Lower lobe of right lung (tissue), 2 donors: ENCODE results near the gene C16orf78. TPM values are rescaled to one million over a fixed set of nuclear protein-coding genes. Genes with fewer than 3 reads are reported as not detected.
A peak's percentile ranks its signal among the peaks of the same experiment; 100 is the strongest.

Experiments used
- ATAC-seq, 2 donors: fragments of 200-7000 bp; cut with Tn5 transposase; one replicate each; pipeline ENCODE4 v1.9.1; 2020 to 2022; ENCODE audit warnings: mild to moderate bottlenecking in 2 of 2, moderate library complexity in 2 of 2
- DNase-seq: peaks from one replicate; pipeline ENCODE4 v3.0.0-alpha.2; 2020
- H3K27ac ChIP-seq: fragments of 200-600 bp; one replicate; pipeline ENCODE4 v1.8.0; 2022
- H3K27me3 ChIP-seq: fragments of 200-600 bp; one replicate; pipeline ENCODE4 v1.8.0; 2022; ENCODE audit warnings: low read depth
- H3K36me3 ChIP-seq: fragments of 200-600 bp; one replicate; pipeline ENCODE4 v1.8.0; 2022; ENCODE audit warnings: mild to moderate bottlenecking
- H3K4me1 ChIP-seq: fragments of 200-600 bp; one replicate; pipeline ENCODE4 v1.8.0; 2022
- H3K4me3 ChIP-seq: fragments of 200-600 bp; one replicate; pipeline ENCODE4 v1.8.0; 2022; ENCODE audit warnings: mild to moderate bottlenecking
- H3K9me3 ChIP-seq: fragments of 200-600 bp; one replicate; pipeline ENCODE4 v1.8.0; 2022
- intact Hi-C: fragments of 100-400 bp; cut with DNase I; formaldehyde crosslinking; loops from one replicate; pipeline ENCODE4 v1.11.0; 2022
- total RNA-seq: library from RNA; stranded (reverse); fragmentation: NEBNext Ultra II Directional; extraction: Animal tissue kit (Norgen Biotek cat#: 25700); gene quantifications from one replicate; pipeline ENCODE4 v1.2.1, GENCODE V29; 2021
- TF ChIP-seq, protein P1 (sequence below): fragments of 200-600 bp; IDR thresholded peaks from one replicate; pipeline ENCODE4 v1.8.0; 2022; ENCODE audit warnings: antibody characterized with exemption, mild to moderate bottlenecking
- donor health status: DM: no; HTN: yes; CAD: no; lungs with severe emphysema.

The C16orf78 gene
- total RNA-seq, 1 donor from 2014 or later, result not detected

- Histone ChIP-seq H3K9me3 (peaks cover 4% of the 10 kb centered on the region), H3K27me3 (no peaks in the 10 kb centered on the region), H3K27ac (no peak overlapping the region), H3K4me3 (no peak overlapping the region), H3K36me3 (no peaks in the 10 kb centered on the region), H3K4me1 (peaks cover 8% of the 10 kb centered on the region)
- TF ChIP-seq, protein P1, sequence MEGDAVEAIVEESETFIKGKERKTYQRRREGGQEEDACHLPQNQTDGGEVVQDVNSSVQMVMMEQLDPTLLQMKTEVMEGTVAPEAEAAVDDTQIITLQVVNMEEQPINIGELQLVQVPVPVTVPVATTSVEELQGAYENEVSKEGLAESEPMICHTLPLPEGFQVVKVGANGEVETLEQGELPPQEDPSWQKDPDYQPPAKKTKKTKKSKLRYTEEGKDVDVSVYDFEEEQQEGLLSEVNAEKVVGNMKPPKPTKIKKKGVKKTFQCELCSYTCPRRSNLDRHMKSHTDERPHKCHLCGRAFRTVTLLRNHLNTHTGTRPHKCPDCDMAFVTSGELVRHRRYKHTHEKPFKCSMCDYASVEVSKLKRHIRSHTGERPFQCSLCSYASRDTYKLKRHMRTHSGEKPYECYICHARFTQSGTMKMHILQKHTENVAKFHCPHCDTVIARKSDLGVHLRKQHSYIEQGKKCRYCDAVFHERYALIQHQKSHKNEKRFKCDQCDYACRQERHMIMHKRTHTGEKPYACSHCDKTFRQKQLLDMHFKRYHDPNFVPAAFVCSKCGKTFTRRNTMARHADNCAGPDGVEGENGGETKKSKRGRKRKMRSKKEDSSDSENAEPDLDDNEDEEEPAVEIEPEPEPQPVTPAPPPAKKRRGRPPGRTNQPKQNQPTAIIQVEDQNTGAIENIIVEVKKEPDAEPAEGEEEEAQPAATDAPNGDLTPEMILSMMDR, result no peak
- intact Hi-C loops, result no loop called here
- no peak for DNase-seq
- ATAC-seq, result no peak
Measured at GRCh38 chr16:49405530-49405929, 31.9 kb downstream of the C16orf78 start.

- no peak overlapping the region for H3K4me3 ChIP-seq
- DNase-seq (peak; percentile 84), ATAC-seq (peak; percentile 93)
- no peak overlapping the region for H3K27ac ChIP-seq
- TF ChIP-seq, protein P1, result peak; percentile 93
- intact Hi-C loops, result no loop called here
- H3K9me3 ChIP-seq, result peaks cover 4% of the 10 kb centered on the region
- H3K27me3 ChIP-seq, result no peaks in the 10 kb centered on the region
- H3K4me1 ChIP-seq, result peaks cover 8% of the 10 kb centered on the region
- no peaks in the 10 kb centered on the region for H3K36me3 ChIP-seq
Measured at GRCh38 chr16:49407873-49408550, 34.4 kb downstream of the C16orf78 start.

- H3K4me3 ChIP-seq, result no peak overlapping the region
- ATAC-seq, result no peak
- H3K27ac ChIP-seq, result no peak overlapping the region
- peaks cover 8% of the 10 kb centered on the region for H3K4me1 ChIP-seq
- H3K9me3 ChIP-seq, result no peaks in the 10 kb centered on the region
- TF ChIP-seq, protein P1, result no peak
- intact Hi-C loops, result no loop called here
- no peaks in the 10 kb centered on the region for H3K27me3 ChIP-seq
- no peak for DNase-seq
- H3K36me3 ChIP-seq, result no peaks in the 10 kb centered on the region
Measured at GRCh38 chr16:49409121-49409520, 35.5 kb downstream of the C16orf78 start.

DNA sequence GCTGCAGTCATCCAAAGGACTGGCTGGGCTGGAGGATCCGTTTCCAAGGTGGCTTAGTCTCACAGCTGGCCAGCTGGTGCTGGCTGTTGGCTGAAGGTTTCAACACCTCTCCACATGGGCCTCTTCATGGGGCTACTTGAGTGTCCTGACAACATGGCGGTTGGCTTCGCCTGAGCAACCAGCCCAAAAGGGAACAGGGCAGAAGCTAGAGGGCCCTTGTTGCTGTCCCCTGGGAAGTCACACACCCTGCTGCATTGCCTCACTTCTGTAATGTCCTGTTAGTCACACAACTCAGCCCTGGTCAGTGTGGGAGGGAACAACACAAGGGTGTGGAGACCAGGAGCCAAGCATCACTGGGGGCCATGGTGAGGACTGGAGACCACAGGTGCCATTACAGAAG lies 36.6 kb downstream of the C16orf78 start:
- ATAC-seq, result no peak
- Histone ChIP-seq H3K27ac (no peak overlapping the region), H3K4me3 (no peak overlapping the region), H3K36me3 (no peaks in the 10 kb centered on the region), H3K9me3 (no peaks in the 10 kb centered on the region), H3K4me1 (peaks cover 8% of the 10 kb centered on the region), H3K27me3 (no peaks in the 10 kb centered on the region)
- TF ChIP-seq, protein P1, result no peak
- intact Hi-C loops, result no loop called here
- no peak for DNase-seq

GRCh38 chr16:49411121-49411970 lies 37.7 kb downstream of the C16orf78 start:
- Histone ChIP-seq H3K27me3 (no peaks in the 10 kb centered on the region), H3K4me3 (no peak overlapping the region), H3K9me3 (no peaks in the 10 kb centered on the region), H3K4me1 (peaks cover 8% of the 10 kb centered on the region), H3K36me3 (no peaks in the 10 kb centered on the region), H3K27ac (no peak overlapping the region)
- intact Hi-C loops, result no loop called here
- DNase-seq (no peak), ATAC-seq (no peak)
- TF ChIP-seq, protein P1, result no peak
